ENCODE data around the gene CALM1.
"Not testable (repeated sequence)": the region's sequence is repeated elsewhere in the genome, so short reads cannot be mapped to it uniquely, and the experiment has no call there.

Gene CALM1

GRCh38 chr14:90383731-90384542 lies 12.9 kb upstream of the CALM1 start:
- DNase-seq: peak; percentile 79

GRCh38 chr14:90384543-90384911 lies 12.3 kb upstream of the CALM1 start:
- no peak for DNase-seq

DNA sequence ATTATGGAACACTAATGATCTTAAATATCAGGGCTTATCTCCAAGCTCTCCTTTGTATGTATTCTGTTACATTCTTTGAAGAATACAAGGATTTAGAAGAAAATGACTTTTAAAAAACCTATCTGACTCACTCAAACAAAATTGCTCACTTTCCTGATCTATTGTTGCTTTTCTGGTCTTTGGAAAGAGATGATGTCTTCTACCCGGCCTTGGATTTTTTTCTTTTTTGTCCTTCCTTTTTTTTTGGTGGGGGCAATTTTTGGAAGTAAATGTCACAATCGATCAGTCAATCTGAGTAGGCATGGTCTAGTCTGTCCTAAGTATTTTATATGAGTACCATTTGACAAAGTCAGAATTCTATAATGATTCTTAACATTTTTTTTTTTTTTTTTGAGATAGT lies 10.5 kb upstream of the CALM1 start:
- no peak for DNase-seq

GRCh38 chr14:90387206-90387760 lies 9.5 kb upstream of the CALM1 start:
- DNase-seq: no peak

GRCh38 chr14:90388437-90388836 lies 8.4 kb upstream of the CALM1 start:
- no peak for DNase-seq

GRCh38 chr14:90388982-90389381 lies 7.8 kb upstream of the CALM1 start:
- DNase-seq: no peak

DNA sequence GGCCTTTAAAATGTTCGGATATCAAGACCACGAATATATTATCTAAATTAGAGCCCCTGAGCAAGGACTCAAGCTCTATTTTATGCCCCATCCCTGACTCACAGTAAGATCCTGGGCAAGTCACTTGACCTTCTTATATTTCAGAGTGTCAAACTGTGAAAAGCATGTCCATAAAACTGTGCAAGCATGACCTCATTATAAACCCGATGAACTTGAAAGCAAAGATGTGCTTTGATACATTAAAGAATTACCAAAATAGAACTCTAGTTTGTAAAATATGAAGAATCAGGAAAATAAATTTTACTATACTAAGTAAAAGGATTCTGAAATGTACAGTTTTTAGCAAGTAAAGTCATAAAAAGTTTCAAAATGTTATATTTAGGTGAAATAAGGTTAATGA lies 2.9 kb upstream of the CALM1 start:
- DNase-seq: no peak

GRCh38 chr14:90394782-90395181 lies 2.0 kb upstream of the CALM1 start:
- DNase-seq: not testable (repeated sequence)

DNA sequence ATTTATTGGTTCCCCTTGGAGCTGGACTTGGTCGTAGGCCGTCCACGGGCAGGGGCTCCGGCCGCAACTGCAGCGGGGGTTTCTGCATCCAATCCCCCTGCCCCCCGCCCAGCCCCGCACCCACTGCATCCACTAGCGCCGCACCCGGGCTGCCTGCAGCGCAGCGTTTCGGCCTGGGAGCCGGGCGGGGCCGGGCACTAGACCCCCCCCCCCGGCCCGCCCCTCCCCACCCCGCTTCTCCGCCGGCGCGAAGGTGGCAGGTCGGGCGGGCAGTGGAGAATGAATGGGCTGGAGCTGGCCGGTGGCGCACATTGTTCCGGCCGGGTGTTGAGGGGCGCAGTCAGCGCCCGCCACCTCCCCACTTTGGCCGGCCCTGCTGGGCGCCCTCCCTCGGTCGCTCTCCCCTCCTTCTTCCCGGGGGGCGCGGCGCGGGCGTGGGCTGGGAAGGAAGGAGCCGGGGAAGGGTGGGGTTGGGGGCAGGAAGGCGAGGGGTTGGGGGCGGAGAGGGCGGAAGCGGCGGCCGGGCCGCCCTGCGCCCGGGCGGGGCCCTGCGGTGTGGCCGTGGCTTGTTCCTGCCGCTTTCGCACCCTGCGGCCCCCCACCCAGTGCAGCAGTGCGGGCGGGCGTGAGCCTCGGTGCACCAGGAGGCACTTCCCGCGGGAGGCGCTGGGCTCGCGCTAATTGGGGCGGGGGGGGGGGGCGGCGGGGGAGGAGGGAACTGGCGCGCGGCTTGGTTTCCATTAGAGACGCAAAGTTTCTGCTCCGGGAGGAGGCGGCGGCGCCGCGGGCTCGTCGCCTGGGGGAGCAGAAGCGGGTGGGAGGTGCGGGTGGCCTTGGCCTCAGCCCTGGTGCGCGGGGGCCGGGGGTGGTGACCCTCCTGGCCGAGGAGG lies 841 bp downstream of the CALM1 start:
- peak; percentile 51 for DNase-seq

GRCh38 chr14:90398315-90398839 lies 1.5 kb downstream of the CALM1 start:
- peak; percentile 44 for DNase-seq

GRCh38 chr14:90398841-90399540 lies 2.2 kb downstream of the CALM1 start:
- DNase-seq: no peak

DNA sequence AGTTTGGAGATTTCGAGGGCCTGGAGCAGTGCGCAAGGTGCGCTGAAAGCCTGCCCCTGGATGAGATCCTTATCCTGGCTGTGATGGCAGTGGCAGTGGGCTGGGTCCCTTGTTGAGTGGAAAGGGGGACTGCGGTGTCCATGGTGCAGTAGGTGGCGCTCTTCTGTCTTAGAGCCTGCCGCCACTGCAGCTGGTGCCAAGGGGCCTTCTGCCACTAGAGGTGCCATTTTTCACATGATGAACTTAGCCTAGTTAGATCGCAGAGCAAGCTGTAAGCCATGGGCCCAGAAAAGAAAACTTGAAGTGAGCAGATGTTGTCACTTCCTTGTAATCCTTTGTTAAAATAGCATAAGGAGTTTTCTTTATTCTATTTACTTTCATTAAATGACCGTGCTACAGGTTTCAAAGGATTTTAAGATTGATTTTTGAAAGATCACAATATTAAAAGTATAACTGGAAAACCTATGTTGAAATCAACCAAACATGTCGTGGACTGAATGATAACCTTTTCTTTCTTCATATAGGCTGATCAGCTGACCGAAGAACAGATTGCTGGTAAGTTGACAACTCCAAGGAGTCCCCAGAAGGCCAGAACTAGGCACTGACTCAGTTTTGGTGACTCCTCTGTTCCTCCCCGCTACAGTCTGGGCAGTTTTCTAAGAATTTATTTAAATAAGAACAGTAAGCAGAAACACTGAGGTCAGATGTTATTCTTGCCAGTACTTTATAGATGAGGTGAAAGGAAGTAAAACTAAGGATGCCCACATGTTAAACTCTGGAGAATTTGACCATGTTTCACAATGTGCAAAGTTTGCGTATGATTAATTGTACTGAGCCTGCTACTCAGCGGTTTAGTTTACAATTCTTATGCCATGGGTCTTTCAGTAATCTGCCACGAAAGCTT lies 3.0 kb downstream of the CALM1 start:
- peak; percentile 96 for DNase-seq

- DNase-seq: no peak
Measured at GRCh38 chr14:90400904-90401561, 4.2 kb downstream of the CALM1 start.

DNA sequence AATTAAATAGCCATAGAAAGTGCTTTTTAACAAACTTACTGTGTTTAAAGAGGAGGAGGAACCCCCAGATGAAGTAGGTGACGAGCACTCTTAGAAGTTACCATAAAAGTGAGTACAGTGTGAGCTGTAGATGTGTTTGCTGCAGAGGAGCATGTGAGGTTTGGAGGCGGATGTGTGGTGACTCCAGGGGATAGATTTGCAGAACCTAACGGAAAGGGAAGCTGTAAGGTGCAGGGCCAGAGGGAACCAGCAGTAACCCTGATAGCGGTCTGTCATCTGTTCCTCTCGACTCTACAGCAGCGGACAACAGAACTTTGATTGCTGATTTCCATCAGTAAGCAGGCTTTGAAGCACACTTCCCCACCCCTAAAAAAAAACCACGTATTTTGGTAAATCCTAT lies 5.2 kb downstream of the CALM1 start:
- no peak for DNase-seq

DNA sequence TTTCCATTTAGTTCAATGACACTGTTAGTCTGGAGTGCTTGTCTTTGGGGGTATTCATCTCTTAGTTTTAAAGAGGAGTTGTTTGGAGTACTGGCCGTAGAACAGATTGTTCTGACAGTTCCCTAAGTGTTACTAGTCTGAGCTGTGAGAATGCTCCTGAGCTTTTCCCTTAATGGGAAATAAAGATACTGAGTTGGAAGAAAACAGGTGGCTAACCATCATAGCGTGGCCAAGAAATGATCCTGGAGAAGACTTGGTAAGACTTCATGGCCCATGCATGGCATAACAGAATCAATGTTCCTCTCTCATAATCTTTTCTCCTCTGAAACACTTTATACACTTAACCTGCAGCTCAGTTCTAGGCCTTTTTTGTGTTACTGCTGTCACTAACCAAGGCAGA lies 6.2 kb downstream of the CALM1 start:
- no peak for DNase-seq

DNA sequence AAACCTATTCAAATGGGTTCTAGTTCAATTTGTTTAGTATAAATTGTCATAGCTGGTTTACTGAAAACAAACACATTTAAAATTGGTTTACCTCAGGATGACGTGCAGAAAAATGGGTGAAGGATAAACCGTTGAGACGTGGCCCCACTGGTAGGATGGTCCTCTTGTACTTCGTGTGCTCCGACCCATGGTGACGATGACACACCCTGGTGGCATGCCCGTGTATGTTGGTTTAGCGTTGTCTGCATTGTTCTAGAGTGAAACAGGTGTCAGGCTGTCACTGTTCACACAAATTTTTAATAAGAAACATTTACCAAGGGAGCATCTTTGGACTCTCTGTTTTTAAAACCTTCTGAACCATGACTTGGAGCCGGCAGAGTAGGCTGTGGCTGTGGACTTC lies 8.3 kb downstream of the CALM1 start:
- DNase-seq: no peak

- no peak for DNase-seq
Measured at GRCh38 chr14:90405755-90406154, 8.9 kb downstream of the CALM1 start.

DNA sequence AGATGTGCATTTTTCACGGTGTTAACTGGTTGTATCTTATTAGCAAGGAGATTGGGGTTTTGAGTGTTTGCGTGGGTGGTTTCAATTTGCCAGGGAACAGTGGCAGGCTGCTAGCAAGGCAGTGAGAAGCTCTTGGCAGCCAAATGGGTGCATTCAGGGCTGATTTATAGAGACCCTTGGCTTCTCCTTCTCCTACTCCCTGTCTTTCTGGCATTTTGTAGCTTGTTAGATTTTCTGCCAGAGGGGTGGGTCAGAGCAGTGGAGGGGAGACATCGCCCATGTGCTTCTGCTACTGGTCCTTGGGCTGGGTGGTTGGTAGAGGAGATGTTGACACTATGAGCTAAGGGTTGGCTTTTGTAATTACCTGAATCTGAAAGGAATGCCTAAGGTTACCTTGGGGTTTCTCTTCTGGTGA lies 9.6 kb downstream of the CALM1 start:
- DNase-seq: no peak

- DNase-seq: no peak
Measured at GRCh38 chr14:90407230-90407629, 10.4 kb downstream of the CALM1 start.

GRCh38 chr14:90408713-90409112 lies 11.9 kb downstream of the CALM1 start:
- DNase-seq: no peak

GRCh38 chr14:90409209-90409730 lies 12.4 kb downstream of the CALM1 start:
- DNase-seq: peak; percentile 34
